ENCODE results near the gene KRTAP12-1. TPM values are rescaled to one million over a fixed set of nuclear protein-coding genes. Genes with fewer than 3 reads are reported as not detected.

KRTAP12-1 gene
- total RNA-seq, 4 donors from 2014 or later, result 6.0 to 32.1 TPM; not detected in 2

DNA sequence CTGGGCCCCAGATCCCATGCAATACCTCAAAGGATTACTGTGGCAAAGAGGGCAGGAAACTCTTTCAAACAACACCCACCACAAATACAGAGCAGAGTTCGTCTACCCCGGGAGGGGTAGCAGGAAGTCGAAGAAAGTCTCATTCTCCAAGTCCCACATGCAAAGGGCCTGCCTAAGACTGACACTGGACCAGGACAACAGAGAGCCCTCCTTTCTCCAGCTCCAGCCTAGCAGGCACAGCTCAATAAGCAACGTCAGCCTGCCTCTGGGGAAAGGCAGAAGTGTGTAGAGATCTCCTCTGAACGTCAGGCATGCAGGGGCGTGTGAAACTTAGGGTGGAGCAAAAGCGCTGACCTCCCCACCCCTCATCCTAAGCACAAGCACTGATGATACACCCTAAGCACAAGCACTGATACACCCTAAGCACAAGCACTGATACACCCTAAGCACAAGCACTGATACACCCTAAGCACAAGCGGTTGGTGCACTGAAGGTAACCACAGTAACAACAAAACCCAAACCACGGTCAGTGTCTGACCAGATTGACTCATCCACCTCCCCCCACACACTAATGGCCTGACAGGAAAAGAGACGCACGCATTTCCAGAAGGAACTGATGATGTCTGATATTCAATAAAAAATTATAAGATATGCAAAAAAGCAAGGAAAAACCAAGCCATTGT is 22.9 kb downstream of the KRTAP12-1 start:
- Histone ChIP-seq H3K27ac (no peak overlapping the region), H3K4me1 (no peaks in the 10 kb centered on the region), H3K9me3 (peaks cover 5% of the 10 kb centered on the region), H3K36me3 (no peaks in the 10 kb centered on the region), H3K4me3 (no peak overlapping the region), H3K27me3 (peaks cover 20% of the 10 kb centered on the region)
- WGBS, result 57% methylated on average over 11 of the region's 11 CpGs
- DNase-seq (ENCODE audit: low spot score in 2 of 2), result no peak
- TF ChIP-seq POLR2A (IDR thresholded peaks at IDR 0.05) (no peak), POLR2AphosphoS5 (IDR thresholded peaks at IDR 0.05) (no peak), EP300 (IDR thresholded peaks at IDR 0.05) (no peak)
- TF ChIP-seq, protein P1, sequence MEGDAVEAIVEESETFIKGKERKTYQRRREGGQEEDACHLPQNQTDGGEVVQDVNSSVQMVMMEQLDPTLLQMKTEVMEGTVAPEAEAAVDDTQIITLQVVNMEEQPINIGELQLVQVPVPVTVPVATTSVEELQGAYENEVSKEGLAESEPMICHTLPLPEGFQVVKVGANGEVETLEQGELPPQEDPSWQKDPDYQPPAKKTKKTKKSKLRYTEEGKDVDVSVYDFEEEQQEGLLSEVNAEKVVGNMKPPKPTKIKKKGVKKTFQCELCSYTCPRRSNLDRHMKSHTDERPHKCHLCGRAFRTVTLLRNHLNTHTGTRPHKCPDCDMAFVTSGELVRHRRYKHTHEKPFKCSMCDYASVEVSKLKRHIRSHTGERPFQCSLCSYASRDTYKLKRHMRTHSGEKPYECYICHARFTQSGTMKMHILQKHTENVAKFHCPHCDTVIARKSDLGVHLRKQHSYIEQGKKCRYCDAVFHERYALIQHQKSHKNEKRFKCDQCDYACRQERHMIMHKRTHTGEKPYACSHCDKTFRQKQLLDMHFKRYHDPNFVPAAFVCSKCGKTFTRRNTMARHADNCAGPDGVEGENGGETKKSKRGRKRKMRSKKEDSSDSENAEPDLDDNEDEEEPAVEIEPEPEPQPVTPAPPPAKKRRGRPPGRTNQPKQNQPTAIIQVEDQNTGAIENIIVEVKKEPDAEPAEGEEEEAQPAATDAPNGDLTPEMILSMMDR (IDR thresholded peaks at IDR 0.05), result no peak

DNA sequence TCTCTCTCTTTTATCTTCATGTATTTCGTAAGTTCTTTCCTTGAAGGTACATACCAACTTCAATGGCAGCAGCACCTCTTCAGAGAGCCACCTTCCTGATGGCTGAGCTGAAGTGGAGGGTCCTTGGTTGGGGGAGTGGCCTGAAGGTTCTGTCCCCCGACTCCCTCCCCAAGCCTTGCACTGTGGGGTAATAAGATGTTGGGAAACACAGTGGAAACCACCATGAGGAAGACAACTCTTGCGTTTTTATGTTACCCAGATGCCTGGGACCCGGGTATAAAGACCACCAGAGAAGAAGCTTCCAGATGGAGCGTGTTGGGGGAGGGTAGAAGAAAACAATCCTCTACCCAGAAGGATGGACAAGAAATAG is 23.4 kb downstream of the KRTAP12-1 start:
- DNase-seq (ENCODE audit: low spot score in 2 of 2), result no peak
- TF ChIP-seq POLR2AphosphoS5 (IDR thresholded peaks at IDR 0.05), result no peak
- no peak for TF ChIP-seq EP300 (IDR thresholded peaks at IDR 0.05)
- no peak for TF ChIP-seq POLR2A (IDR thresholded peaks at IDR 0.05)
- TF ChIP-seq, protein P1 (IDR thresholded peaks at IDR 0.05), result no peak
- Histone ChIP-seq H3K27ac (no peak overlapping the region), H3K27me3 (peaks cover 24% of the 10 kb centered on the region), H3K4me3 (no peak overlapping the region), H3K4me1 (no peaks in the 10 kb centered on the region), H3K36me3 (no peaks in the 10 kb centered on the region), H3K9me3 (peaks cover 5% of the 10 kb centered on the region)
- WGBS, result 80% methylated on average over 5 of the region's 5 CpGs

DNA sequence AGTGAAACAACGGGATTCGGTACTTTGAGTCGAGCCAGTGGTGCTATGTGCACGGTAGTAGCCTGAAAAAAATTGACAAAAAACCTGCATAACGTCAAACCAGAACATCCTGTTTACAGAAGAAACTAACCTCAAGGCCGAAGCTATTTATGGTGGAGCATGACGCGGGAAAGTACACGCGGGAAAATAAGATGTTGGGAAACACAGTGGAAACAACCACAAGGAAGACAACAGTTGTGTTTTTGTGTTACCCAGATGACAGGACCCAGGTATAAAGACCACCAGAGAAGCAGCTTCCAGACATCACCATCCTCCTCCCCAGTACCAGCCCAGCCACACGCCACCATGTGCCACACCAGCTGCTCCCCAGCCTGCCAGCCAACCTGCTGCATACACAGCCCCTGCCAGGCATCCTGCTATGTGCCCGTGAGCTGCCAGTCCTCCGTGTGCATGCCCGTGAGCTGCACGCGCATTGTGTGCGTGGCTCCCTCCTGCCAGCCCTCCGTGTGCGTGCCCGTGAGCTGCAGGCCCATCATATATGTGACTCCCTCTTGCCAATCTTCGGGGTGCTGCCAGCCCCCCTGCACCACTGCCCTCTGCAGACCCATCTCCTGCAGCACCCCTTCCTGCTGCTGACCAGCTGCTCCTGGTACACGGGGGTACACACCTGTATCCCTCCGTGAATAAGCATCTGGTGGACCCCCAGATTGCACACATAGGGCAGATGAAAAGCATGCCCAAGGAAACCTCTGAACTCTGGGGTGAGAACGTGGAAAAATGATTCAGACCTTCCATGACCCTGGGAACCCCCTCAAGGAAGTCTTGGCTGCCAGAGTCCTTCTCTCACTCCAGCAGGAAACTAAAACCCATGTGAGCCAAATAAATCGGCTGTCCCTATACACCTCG is 24.1 kb downstream of the KRTAP12-1 start, which contains the start of gene KRTAP12-3:
KRTAP12-3 (plus strand) TSS at position 298 of the 906 bp plus-strand sequence; CDS start at position 346, 48 bp downstream.
- TF ChIP-seq EP300 (IDR thresholded peaks at IDR 0.05), result no peak
- TF ChIP-seq POLR2AphosphoS5 (IDR thresholded peaks at IDR 0.05), result no peak
- peaks cover 24% of the 10 kb centered on the region for H3K27me3 ChIP-seq
- H3K4me3 ChIP-seq, result no peak within 1 kb of the TSS
- peaks cover 5% of the 10 kb centered on the region for H3K9me3 ChIP-seq
- no peaks in the 10 kb centered on the region for H3K36me3 ChIP-seq
- H3K4me1 ChIP-seq, result no peaks in the 10 kb centered on the region
- DNase-seq (ENCODE audit: low spot score in 2 of 2), result no peak
- 69% methylated on average over 26 of the region's 26 CpGs for WGBS
- no peak within 1 kb of the TSS for H3K27ac ChIP-seq

DNA sequence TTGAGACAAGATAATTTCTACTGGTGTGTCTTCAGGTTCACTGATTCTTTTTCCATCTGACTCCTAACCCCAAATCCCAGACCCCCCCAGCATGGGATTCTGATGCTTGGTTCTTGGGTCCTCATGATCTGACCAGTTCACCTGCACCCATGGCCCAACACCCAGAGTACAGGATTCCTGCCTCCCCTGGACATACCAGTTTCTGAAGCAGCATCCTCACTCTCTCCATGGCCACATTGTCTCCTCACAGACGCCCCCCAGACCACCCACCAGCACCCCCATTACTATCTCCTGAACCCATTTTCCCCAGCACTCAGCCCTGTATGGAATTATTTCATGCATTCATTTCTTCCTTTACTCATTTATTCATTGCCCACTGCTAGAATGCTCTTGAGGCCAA is 25.1 kb downstream of the KRTAP12-1 start:
- no peak for DNase-seq (ENCODE audit: low spot score in 2 of 2)
- Histone ChIP-seq H3K36me3 (no peaks in the 10 kb centered on the region), H3K4me3 (no peak overlapping the region), H3K27me3 (peaks cover 24% of the 10 kb centered on the region), H3K9me3 (peaks cover 5% of the 10 kb centered on the region), H3K27ac (no peak overlapping the region), H3K4me1 (no peaks in the 10 kb centered on the region)
- 71% methylated on average over 1 of the region's 1 CpG for WGBS
- TF ChIP-seq, protein P1 (IDR thresholded peaks at IDR 0.05), result no peak
- TF ChIP-seq EP300 (IDR thresholded peaks at IDR 0.05) (no peak), POLR2A (IDR thresholded peaks at IDR 0.05) (no peak), POLR2AphosphoS5 (IDR thresholded peaks at IDR 0.05) (no peak)

DNA sequence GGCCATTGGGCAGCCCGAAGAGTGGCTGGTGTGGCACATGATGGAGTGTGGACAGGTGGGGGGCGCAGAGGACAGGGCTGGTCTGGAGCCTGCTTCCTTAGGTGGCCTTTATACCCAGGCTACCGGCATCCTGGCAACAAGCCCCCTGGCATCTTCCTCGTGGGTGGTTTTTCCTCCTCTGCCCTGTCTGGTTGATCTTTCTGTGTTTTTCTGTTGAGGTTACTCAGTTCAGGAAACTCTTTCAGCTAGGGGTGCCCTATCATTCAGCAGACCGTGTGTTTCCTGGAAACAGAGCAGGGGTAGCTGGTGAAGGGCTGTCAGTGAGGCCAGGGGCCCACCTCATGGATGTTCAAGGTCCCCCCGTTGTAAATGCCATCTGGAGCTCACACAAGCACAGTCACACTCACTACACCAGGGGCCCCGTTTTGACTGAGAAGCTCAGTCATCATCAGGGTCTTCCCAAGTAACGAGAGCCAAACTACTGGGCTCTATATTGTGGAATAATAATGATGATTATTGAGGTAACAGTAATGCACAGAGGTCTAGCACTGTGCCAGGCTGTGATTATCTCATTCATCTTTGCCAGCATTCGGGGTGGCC is 27.3 kb downstream of the KRTAP12-1 start, which contains the start of gene KRTAP12-4:
KRTAP12-4 (minus strand) TSS at position 84 of the 600 bp plus-strand sequence; CDS start at position 39, 45 bp downstream.
- H3K27ac ChIP-seq, result no peak within 1 kb of the TSS
- no peak for DNase-seq (ENCODE audit: low spot score in 2 of 2)
- H3K4me3 ChIP-seq, result no peak within 1 kb of the TSS
- no peaks in the 10 kb centered on the region for H3K4me1 ChIP-seq
- TF ChIP-seq POLR2A (IDR thresholded peaks at IDR 0.05) (no peak), POLR2AphosphoS5 (IDR thresholded peaks at IDR 0.05) (no peak), EP300 (IDR thresholded peaks at IDR 0.05) (no peak)
- TF ChIP-seq, protein P1 (IDR thresholded peaks at IDR 0.05), result no peak
- H3K9me3 ChIP-seq, result peaks cover 5% of the 10 kb centered on the region
- H3K36me3 ChIP-seq, result no peaks in the 10 kb centered on the region
- WGBS, result 61% methylated on average over 6 of the region's 9 CpGs
- H3K27me3 ChIP-seq, result peaks cover 30% of the 10 kb centered on the region

Data from suprapubic skin (tissue), 4 donors.